Measurements from ENCODE around the gene MYT1.
"Not testable (repeated sequence)": the region's sequence is repeated elsewhere in the genome, so short reads cannot be mapped to it uniquely, and the experiment has no call there.

Gene MYT1

DNA sequence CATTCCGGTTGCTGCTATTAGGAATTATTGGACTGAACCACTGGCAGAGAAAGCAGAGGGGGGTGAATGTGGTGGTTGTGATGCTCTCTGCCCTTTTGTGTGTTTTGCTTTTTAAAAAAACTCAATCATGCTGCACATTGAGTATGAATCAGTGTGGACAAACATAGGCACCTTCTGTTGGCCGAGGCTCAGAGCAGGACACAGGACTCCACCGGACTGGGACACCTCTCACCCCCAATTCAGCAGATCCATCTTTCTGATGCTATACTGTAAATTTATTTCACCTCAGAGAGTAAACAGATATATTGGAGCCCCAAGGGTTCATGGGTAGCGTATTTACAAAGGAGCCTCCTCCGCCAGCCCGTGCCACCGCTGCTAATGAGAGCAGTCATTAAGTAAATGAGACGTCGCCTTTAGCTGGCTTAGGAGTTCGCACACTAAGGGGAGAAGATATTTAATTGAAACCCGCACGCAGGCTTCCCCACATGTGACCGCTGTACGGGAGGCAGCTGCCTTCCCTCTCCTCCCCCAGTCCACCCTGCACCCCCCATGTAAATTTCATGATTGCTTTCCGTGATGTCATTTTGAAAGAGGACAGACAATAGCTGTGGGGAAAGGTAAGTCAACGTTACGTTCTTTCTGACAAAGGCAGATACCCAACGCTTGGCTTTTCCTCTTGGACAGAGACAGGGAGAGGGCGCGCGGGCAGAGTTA, at the start of gene MYT1:
Gene MYT1 (plus strand): TSS at position 330 of the 714 bp plus-strand sequence. CDS start 34,410 bp downstream, outside the sequence.
- no peak for DNase-seq

GRCh38 chr20:64115171-64115911, 48.9 kb upstream of the MYT1 start:
- DNase-seq, result peak in 1 of 2 experiments; percentile 11

- peak in 1 of 2 experiments; percentile 10 for DNase-seq
Observed at GRCh38 chr20:64116016-64116415, 48.2 kb upstream of the MYT1 start.

DNA sequence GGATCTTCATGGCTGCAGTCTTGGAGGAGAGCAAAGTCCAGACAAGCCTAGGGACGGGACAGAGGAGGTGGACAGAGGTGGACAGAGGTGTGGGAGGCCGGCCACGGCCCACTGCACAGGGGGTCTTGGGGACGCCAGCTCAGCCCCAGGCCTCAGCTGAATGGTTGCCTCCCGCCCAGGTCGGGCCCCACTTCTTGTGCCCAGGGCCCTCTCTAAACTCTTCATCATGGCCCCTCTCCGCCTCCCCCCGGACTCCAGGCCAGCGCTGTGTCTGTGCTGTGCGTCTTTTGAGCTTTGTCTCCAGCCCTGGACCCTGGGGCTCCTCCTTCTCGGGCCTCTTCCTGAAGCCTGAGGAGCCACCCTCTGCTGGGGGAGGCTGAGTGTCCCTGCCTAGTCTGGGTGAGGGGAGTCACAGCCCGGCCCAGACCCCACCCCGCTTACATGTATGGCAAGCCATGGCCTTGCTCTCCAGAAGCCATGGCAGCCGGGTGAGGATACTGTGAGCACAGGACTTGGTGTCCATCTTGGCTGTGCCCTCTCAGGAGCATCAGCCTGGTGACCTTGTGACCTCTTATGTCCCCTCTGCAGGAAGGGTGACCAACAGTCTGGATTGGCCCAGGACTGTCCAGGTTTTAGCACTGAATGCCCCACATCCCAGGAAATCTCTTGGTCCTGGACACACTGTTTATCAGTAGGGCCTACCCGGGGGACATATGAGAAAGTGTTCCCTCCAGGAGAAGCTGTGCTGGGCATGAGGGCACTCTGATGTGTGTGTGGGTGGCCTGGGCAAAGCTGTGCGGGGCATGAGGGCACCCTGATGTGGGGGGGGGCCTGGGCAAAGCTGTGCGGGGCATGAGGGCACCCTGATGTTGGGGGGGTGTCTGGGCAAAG, 47.5 kb upstream of the MYT1 start:
- peak; percentile 6 to 10 for DNase-seq

GRCh38 chr20:64117432-64117777, 46.8 kb upstream of the MYT1 start:
- peak in 1 of 2 experiments; percentile 5 for DNase-seq

DNA sequence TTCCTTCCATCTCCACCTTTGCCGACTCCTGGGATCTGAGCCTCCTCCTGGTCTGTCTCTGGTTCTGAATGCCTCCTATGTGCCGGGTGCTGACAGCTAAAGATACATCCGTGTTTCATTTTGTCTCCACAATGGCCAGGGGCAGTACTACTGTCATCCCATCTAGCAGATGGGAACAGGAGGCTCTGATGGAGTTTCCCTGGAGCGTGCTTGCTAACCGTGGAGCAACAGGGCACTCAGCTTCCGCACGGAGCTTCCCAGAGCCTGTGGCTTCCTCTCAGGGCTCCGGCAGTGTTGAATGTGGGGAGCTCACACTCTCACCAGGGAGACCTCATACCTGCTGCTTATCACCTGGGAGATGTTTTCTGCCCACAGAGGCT, 45.0 kb upstream of the MYT1 start:
- peak; percentile 19 to 20 for DNase-seq

GRCh38 chr20:64119681-64120341, 44.4 kb upstream of the MYT1 start:
- no peak for DNase-seq

- no peak for DNase-seq
Observed at GRCh38 chr20:64121586-64121985, 42.7 kb upstream of the MYT1 start.

GRCh38 chr20:64122927-64123326, 41.3 kb upstream of the MYT1 start:
- not testable (repeated sequence) for DNase-seq

DNA sequence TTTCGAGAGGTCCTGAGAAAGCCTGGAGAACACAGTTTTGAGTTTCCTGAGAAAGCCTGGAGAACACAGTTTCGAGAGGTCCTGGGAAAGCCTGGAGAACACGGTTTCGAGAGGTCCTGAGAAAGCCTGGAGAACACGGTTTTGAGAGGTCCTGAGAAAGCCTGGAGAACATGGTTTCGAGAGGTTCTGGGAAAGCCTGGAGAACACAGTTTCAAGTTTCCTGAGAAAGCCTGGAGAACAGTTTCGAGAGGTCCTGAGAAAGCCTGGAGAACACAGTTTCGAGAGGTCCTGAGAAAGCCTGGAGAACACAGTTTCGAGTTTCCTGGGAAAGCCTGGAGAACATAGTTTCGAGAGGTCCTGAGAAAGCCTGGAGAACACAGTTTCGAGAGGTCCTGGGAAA, 40.7 kb upstream of the MYT1 start:
- not testable (repeated sequence) for DNase-seq

DNA sequence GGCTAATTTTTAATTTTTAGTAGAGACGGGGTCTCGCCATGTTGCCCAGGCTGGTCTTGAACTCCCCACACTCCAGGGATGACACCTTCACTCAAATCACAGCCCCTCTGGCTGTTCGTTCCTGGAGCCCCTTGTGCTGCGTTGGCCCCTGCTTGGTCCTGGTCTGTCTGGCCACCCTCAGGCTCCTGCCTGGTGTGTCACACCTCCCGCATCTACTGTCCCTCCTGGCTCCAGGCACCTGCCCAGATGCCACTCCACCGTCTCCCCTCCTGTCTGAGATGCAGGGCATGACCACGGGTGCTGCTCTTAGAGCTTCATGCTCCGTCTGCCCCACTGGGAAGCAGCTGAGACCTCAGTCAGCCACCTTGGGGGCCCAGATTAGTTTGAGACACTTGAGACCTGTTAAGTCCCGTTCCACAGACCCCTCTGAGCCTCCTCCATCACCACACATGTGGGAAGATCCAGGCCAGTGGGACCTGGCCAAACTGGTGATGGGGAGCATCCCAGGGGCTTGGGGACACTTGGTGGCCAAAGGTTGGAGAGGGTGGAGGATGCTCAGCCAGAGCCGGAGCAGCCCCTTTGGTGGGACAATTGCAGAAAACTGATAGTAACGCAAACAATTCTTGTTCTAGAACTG, 35.0 kb upstream of the MYT1 start:
- no peak for DNase-seq

DNA sequence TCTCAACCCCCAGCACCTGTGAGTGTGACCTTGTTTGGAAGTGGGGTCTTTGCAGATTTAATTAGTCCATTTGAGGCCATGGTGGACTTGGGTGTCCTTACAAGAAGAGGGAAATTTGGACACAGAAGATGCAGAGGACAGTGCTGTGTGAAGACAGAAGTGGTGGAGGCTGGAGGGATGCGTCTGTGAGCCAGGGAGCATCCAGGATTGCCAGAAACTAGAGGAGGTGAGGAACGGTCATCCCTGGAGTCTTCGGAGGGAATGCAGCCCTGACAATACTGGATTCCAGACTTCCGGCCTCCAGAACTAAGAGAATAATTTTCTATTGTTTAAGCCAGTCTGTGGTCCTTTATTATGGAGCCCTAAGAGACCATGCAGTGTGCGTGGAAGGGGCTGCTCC, 34.0 kb upstream of the MYT1 start:
- DNase-seq, result no peak

DNA sequence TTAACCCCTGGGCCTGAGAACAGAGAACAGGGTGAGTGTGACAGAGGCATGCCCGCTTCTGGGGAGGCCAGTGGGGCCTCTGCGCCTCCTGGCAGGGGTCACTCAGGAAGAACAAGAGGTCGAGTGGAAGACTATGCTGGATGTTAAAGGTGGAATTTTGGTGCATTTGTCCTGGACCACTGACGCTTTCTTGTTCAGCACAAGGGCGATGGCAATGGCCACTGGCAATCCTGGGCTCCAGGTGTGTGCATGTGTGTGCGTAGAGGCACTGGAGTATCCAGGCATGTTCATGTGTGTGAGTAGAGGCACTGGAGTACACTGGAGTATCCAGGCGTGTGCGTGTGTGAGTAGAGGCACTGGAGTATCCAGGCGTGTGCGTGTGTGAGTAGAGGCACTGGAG, 33.4 kb upstream of the MYT1 start:
- no peak for DNase-seq

- no peak for DNase-seq
Observed at GRCh38 chr20:64131406-64131805, 32.8 kb upstream of the MYT1 start.

DNA sequence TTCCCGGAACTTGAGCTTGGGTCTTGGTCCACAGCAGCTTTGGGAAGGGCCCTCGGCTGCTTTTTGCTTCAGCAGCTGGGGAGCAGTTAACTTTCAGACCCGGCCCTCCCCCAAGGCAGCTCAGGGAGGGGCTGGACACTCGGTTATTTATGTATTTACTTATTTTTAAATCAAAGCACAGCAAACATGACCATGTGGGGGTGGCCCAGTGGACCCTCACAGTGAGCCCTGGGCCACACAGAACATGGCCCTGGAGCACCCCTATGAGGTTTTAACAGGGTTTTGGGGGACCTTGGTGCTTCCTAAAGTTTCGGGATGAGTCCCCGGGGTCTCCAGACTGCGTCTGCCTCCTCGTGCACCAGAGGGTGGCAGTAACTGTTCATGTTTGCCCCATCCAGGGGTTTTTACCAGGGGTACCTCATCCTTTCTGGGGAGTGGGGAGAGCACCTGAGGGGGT, 30.3 kb upstream of the MYT1 start:
- no peak for DNase-seq

DNA sequence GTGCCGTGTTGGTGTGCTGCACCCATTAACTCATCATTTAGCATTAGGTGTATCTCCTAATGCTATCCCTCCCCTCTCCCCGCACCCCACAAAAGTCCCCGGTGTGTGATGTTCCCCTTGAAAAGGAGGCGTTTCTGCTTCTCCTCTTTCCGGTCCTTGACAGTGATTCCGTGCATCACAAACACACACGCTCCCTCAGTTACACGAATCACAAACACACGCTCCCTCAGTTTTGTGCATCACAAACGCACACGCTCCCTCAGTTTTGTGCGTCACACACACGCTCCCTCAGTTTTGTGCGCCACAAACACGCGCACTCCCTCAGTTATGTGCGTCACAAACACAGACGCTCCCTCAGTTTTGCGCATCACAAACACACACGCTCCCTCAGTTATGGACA, 29.5 kb upstream of the MYT1 start:
- DNase-seq, result not testable (repeated sequence)

DNA sequence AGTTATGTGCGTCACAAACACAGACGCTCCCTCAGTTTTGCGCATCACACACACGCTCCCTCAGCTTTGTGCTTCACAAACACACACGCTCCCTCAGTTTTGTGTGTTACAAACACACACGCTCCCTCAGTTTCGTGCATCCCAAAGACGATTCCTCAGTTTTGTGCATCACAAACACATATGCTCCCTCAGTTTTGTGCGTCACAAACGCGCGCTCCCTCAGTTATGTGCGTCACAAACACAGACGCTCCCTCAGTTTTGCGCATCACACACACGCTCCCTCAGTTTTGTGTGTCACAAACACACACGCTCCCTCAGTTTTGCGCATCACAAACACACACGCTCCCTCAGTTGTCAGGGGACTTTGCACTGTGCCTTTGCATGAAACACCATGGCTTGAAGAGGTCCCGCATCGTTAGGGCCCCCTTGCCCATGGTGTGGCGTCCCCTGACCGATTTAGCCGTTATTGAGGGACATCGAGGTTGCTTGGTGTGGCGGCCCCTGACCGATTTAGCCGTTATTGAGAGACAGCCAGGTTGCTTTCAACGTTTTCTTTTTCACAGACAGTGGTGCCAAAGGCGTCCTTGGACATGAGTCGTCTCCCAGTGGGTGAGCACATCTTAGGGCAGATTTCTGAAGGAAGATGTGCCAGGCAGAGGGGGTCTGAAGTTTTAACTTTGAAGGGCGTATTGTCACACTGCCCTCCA, 28.1 kb upstream of the MYT1 start:
- DNase-seq, result no peak

- no peak for DNase-seq
Observed at GRCh38 chr20:64137598-64138031, 26.6 kb upstream of the MYT1 start.

DNA sequence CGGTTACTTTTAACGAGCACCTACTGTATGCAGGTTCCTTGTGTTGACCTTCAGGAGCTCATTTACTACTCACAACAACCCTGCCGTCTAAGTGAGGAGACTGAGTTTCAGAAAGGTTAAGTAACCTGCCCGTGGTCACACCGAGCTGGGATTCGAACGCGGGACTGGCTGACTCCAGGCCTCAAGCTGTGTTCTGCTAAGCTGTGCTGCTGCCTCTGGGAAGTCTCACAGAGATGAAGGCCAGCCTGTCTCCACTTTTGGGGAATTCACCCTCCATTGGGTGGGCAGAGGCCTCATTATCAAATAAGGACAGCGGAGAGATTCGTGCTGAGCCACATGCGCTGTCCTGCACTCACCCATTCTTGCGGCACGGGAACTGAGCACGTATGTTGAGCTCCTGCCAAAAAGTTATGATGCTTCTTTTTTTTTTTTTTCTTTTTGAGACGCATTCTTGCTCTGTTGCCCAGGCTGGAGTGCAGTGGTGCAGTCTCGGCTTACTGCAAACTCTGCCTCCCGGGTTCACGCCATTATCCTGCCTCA, 25.9 kb upstream of the MYT1 start:
- no peak for DNase-seq

GRCh38 chr20:64139199-64140060, 24.8 kb upstream of the MYT1 start:
- DNase-seq, result no peak

Data from activated T-cell treated with anti-CD3 and anti-CD28 coated beads, Interleukin-2, amount 50 U/mL, for 48 hours (primary cell).